Lower lobe of right lung (tissue), 2 donors: Measurements from ENCODE around the gene GSG1L. TPM values are rescaled to one million over a fixed set of nuclear protein-coding genes. Genes with fewer than 3 reads are reported as not detected.

Experiments
- ATAC-seq, 2 donors: fragments of 200-7000 bp; cut with Tn5 transposase; one replicate each; pipeline ENCODE4 v1.9.1; 2020 to 2022; ENCODE audit warnings: mild to moderate bottlenecking in 2 of 2, moderate library complexity in 2 of 2
- DNase-seq: peaks from one replicate; pipeline ENCODE4 v3.0.0-alpha.2; 2020
- H3K27ac ChIP-seq: fragments of 200-600 bp; one replicate; pipeline ENCODE4 v1.8.0; 2022
- H3K27me3 ChIP-seq: fragments of 200-600 bp; one replicate; pipeline ENCODE4 v1.8.0; 2022; ENCODE audit warnings: low read depth
- H3K36me3 ChIP-seq: fragments of 200-600 bp; one replicate; pipeline ENCODE4 v1.8.0; 2022; ENCODE audit warnings: mild to moderate bottlenecking
- H3K4me1 ChIP-seq: fragments of 200-600 bp; one replicate; pipeline ENCODE4 v1.8.0; 2022
- H3K4me3 ChIP-seq: fragments of 200-600 bp; one replicate; pipeline ENCODE4 v1.8.0; 2022; ENCODE audit warnings: mild to moderate bottlenecking
- H3K9me3 ChIP-seq: fragments of 200-600 bp; one replicate; pipeline ENCODE4 v1.8.0; 2022
- intact Hi-C: fragments of 100-400 bp; cut with DNase I; formaldehyde crosslinking; loops from one replicate; pipeline ENCODE4 v1.11.0; 2022
- total RNA-seq: library from RNA; stranded (reverse); fragmentation: NEBNext Ultra II Directional; extraction: Animal tissue kit (Norgen Biotek cat#: 25700); gene quantifications from one replicate; pipeline ENCODE4 v1.2.1, GENCODE V29; 2021
- TF ChIP-seq, protein P1 (sequence below): fragments of 200-600 bp; IDR thresholded peaks from one replicate; pipeline ENCODE4 v1.8.0; 2022; ENCODE audit warnings: antibody characterized with exemption, mild to moderate bottlenecking
- donor health status: DM: no; HTN: yes; CAD: no; lungs with severe emphysema.

GSG1L gene
- total RNA-seq, 1 donor from 2014 or later: 0.30 TPM

DNA sequence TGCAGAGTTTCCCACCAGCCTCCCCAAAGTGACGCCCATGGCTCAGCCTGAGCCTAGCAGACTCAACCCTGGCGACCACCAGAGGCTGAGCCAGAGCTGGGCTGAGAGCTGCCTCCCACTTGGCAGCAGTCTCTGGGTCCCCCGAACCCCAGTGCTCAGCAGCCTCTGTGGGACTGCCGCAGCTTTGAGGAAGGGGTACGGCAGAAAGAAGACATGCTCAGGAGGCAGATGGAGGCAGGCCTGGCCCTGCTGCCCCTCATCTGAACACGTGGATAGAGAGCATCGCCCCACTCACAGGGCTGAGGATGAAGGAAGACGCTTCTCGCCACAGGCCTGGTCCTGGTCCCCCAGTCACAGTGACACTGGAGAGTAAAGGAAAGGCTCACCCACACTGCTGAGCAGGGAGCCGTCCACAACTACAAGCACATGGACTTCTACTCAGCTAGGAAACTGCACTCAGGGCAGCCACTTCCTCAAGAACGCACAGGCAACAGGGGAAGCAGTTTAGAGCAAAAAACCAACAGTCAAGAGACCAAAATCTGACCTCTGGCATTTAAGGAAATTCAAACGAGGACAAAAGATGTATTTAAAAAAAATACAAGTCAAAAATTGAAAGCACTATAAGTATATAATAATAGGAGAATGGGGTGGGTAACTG, 45.2 kb upstream of the GSG1L start:
- Histone ChIP-seq H3K27ac (no peak overlapping the region), H3K9me3 (no peaks in the 10 kb centered on the region), H3K4me1 (peaks cover 14% of the 10 kb centered on the region), H3K27me3 (no peaks in the 10 kb centered on the region), H3K36me3 (peaks cover 98% of the 10 kb centered on the region), H3K4me3 (no peak overlapping the region)
- no peak for DNase-seq
- ATAC-seq: peak in 1 of 2 donors; percentile 36
- intact Hi-C loops: no loop called here
- TF ChIP-seq, protein P1, sequence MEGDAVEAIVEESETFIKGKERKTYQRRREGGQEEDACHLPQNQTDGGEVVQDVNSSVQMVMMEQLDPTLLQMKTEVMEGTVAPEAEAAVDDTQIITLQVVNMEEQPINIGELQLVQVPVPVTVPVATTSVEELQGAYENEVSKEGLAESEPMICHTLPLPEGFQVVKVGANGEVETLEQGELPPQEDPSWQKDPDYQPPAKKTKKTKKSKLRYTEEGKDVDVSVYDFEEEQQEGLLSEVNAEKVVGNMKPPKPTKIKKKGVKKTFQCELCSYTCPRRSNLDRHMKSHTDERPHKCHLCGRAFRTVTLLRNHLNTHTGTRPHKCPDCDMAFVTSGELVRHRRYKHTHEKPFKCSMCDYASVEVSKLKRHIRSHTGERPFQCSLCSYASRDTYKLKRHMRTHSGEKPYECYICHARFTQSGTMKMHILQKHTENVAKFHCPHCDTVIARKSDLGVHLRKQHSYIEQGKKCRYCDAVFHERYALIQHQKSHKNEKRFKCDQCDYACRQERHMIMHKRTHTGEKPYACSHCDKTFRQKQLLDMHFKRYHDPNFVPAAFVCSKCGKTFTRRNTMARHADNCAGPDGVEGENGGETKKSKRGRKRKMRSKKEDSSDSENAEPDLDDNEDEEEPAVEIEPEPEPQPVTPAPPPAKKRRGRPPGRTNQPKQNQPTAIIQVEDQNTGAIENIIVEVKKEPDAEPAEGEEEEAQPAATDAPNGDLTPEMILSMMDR: no peak

DNA sequence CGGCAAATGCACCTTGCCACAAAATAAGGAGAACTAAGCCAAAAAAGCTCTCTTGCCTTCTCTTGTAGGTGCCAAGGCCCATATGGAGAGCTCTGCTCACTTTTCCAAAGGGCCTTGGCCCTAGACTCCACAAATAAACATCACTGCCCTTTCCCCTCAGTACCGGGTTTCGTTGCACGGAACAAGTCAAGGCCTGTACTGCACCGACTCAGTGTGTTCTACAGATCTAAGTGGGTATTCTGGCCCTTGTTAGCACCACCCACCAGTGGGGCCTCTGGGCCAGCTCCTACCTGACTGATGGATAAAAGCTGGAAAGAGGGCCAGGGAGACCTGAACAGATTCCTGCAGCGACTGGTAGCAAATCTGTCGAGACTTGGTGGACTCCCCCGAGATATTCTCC, 43.7 kb upstream of the GSG1L start:
- intact Hi-C loops: no loop called here
- H3K27ac ChIP-seq: no peak overlapping the region

DNA sequence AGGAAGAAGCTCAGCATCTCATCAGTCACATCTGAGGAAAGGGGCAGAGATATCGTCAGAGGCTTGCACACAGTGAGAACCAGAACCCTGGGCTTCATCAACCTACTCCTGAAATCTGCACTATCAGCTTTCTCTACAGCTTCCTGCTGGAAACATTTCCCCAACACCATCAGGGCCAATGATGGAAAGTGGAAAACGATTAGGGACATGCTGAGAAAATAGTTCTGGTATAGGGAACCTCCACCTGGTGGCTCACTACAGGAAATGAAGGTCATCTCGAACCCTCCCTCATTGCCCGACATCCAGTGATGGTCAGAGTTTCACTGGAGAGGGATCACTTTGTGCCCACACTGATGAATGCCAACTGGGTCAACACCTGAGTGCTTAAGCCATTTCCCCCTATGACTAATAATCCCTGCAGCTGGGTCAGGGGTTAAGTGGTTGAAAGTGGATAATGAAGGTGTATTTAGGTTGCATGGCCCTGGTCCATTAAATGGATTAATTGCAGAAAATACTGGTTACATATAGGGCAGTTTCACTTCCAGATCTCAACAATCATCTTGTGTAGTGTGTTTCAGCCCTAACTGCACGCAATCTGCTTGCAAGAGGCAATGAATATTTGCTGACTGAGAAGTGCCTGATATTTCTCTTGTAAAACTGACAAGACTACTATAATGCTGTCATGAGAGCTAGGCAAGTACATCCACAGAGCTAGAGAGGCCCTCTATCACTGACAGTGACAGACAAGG, 43.1 kb upstream of the GSG1L start:
- ATAC-seq (peak in 1 of 2 donors; percentile 14), DNase-seq (no peak)
- TF ChIP-seq, protein P1: no peak
- Histone ChIP-seq H3K27me3 (no peaks in the 10 kb centered on the region), H3K4me3 (no peak overlapping the region), H3K9me3 (no peaks in the 10 kb centered on the region), H3K36me3 (peaks cover 100% of the 10 kb centered on the region), H3K27ac (no peak overlapping the region), H3K4me1 (peaks cover 14% of the 10 kb centered on the region)
- intact Hi-C loops: no loop called here

More for the DNA sequence above, 43.7 kb upstream of the GSG1L start:
- TF ChIP-seq, protein P1: no peak
- Histone ChIP-seq H3K4me1 (peaks cover 14% of the 10 kb centered on the region), H3K4me3 (no peak overlapping the region), H3K36me3 (peaks cover 100% of the 10 kb centered on the region), H3K9me3 (no peaks in the 10 kb centered on the region), H3K27me3 (no peaks in the 10 kb centered on the region)
- DNase-seq (no peak), ATAC-seq (no peak)

DNA sequence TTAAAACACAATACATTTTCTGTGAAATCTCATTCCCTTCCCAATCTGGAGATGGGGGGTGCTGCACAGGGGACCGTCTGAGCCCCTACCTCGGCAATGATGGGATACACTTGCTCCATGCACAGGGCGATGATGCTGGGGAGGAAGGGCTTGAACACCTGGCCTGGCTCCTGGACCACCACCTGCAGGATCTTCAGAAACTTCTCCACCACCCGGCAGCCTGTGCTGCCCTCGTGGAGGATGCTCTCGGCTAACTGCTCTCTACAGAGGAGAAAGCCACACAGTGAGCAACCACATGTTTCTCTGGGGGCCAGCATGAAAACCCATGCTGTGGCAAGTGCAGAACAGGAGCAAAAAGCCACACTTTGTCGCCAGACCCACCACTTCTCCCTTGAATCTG, 42.4 kb upstream of the GSG1L start:
- TF ChIP-seq, protein P1: no peak
- intact Hi-C loops: no loop called here
- Histone ChIP-seq H3K27ac (no peak overlapping the region), H3K27me3 (no peaks in the 10 kb centered on the region), H3K4me1 (peaks cover 10% of the 10 kb centered on the region), H3K4me3 (no peak overlapping the region), H3K9me3 (no peaks in the 10 kb centered on the region), H3K36me3 (peaks cover 100% of the 10 kb centered on the region)
- no peak for DNase-seq
- no peak for ATAC-seq

DNA sequence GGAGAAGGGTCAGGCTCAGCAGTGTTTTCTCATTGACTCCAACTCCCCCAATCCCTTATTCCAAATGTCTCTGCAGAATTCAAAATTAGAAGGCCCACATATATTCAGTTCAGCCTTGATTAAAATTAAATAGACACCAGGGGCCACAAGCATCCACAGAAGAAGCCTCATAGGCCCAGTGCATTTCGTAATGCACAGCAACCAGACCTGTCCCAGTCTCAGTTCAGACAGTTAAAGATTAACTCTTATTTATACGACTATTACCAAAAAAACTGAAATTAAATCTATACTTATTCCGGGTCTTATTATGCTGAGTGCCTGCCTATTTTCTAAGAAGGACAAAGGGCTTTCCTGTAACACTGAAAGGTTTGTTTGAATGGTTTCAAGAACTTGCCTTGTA, 41.8 kb upstream of the GSG1L start:
- no peak for ATAC-seq
- H3K36me3 ChIP-seq: peaks cover 100% of the 10 kb centered on the region
- TF ChIP-seq, protein P1: no peak

More for the DNA sequence above, 41.8 kb upstream of the GSG1L start:
- H3K4me3 ChIP-seq: no peak overlapping the region
- H3K27ac ChIP-seq: no peak overlapping the region
- peaks cover 6% of the 10 kb centered on the region for H3K4me1 ChIP-seq
- intact Hi-C loops: no loop called here
- no peaks in the 10 kb centered on the region for H3K9me3 ChIP-seq
- no peaks in the 10 kb centered on the region for H3K27me3 ChIP-seq
- DNase-seq: no peak
